OCI-LY7 (cell line): ENCODE measurements around the gene UBE2J1. TPM values are rescaled to one million over a fixed set of nuclear protein-coding genes. Genes with fewer than 3 reads are reported as not detected.
A peak's percentile ranks its signal among the peaks of the same experiment; 100 is the strongest.

Experiments
- BruUV-seq: library from RNA; stranded (reverse); fragments of 400-500 nt; replicated peaks from 2 replicates; lab custom pipeline; 2021; lab: Mats Ljungman, UMichigan
- CTCF ChIA-PET: fragments of 300-600 bp; sonication (Branson Sonifier 250); formaldehyde crosslinking; loops from one replicate; lab custom pipeline; 2022; ENCODE audit warnings: antibody characterized with exemption; ENCODE audit not compliant: unreplicated experiment; lab: Charles Lee
- POLR2A ChIA-PET: fragments of 300-600 bp; sonication (Branson Sonifier 250); formaldehyde crosslinking; loops from one replicate; lab custom pipeline; 2022; ENCODE audit warnings: antibody characterized with exemption; lab: Charles Lee
- DNase-seq: peaks from one replicate; pipeline ENCODE4 v3.0.0-alpha.2; 2015; ENCODE audit warnings: low spot score
- H2AFZ ChIP-seq: fragments of 200-600 bp; sonication (generic), shearing (Covaris generic); 2 replicates; pipeline ENCODE4 v1.6.1; 2014; ENCODE audit warnings: mild to moderate bottlenecking, antibody characterized with exemption, low read length, moderate library complexity
- H3K27ac ChIP-seq: fragments of 200-600 bp; sonication (generic); 2 replicates; pipeline ENCODE4 v1.5.1; 2014; ENCODE audit warnings: mixed run types, low read depth, mild to moderate bottlenecking, moderate library complexity, low read length, inconsistent platforms; ENCODE audit not compliant: poor library complexity, severe bottlenecking
- H3K36me3 ChIP-seq: fragments of 200-600 bp; sonication (generic); 2 replicates; pipeline ENCODE4 v1.6.1; 2014; ENCODE audit warnings: mild to moderate bottlenecking, antibody characterized with exemption, low read length, moderate library complexity, mixed read lengths; ENCODE audit not compliant: insufficient read depth
- H3K4me1 ChIP-seq: fragments of 200-600 bp; sonication (generic); 2 replicates; pipeline ENCODE4 v1.5.1; 2014; ENCODE audit warnings: mild to moderate bottlenecking, low read length; ENCODE audit not compliant: insufficient read depth, poor library complexity, severe bottlenecking
- H3K4me2 ChIP-seq: fragments of 200-600 bp; sonication (generic); 2 replicates; pipeline ENCODE4 v1.6.1; 2014; ENCODE audit warnings: mild to moderate bottlenecking, low read length
- H3K4me3 ChIP-seq: fragments of 200-600 bp; sonication (generic); 2 replicates; pipeline ENCODE4 v1.5.1; 2014; ENCODE audit warnings: mild to moderate bottlenecking, low read depth, low read length; ENCODE audit not compliant: poor library complexity, severe bottlenecking
- H3K79me2 ChIP-seq: fragments of 200-600 bp; sonication (generic); 2 replicates; pipeline ENCODE4 v1.6.1; 2016; ENCODE audit warnings: low read depth, mild to moderate bottlenecking, low read length, moderate library complexity, mixed read lengths; ENCODE audit not compliant: insufficient read depth
- H3K9me2 ChIP-seq: fragments of 200-600 bp; sonication (generic); 2 replicates; pipeline ENCODE4 v1.6.1; 2016; ENCODE audit warnings: mild to moderate bottlenecking, low read length, mixed read lengths; ENCODE audit not compliant: insufficient read depth
- H3K9me3 ChIP-seq: fragments of 200-600 bp; sonication (generic); 2 replicates; pipeline ENCODE4 v1.6.1; 2014; ENCODE audit warnings: mild to moderate bottlenecking, mixed run types, low read length, mixed read lengths
- H4K20me1 ChIP-seq: fragments of 200-600 bp; sonication (generic); 2 replicates; pipeline ENCODE4 v1.6.1; 2014; ENCODE audit warnings: mild to moderate bottlenecking, antibody characterized with exemption, low read length, moderate library complexity, mixed read lengths; ENCODE audit not compliant: insufficient read depth
- CTCF ChIP-seq: fragments of 200-600 bp; sonication (generic); conservative IDR thresholded peaks from 2 replicates; pipeline ENCODE4 v1.5.1; 2014; ENCODE audit warnings: mild to moderate bottlenecking, antibody characterized with exemption, low read length, moderate library complexity, mixed read lengths
- EZH2phosphoT487 ChIP-seq: fragments of 200-600 bp; sonication (generic); IDR thresholded peaks from 2 replicates; pipeline ENCODE4 v1.6.1; 2018; ENCODE audit warnings: low read depth, borderline replicate concordance, mild to moderate bottlenecking, mixed run types, antibody characterized with exemption, low read length, moderate library complexity, mixed read lengths
- intact Hi-C: fragments of 100-400 bp; cut with micrococcal nuclease; formaldehyde crosslinking; loops from one replicate; pipeline ENCODE4 v1.10.0; 2022; ENCODE audit not compliant: unreplicated experiment
- total RNA-seq, 2 experiments: library from RNA; depleted of rRNA in 1 of 2; stranded (reverse); fragments of >200 nt in 1 of 2; shearing (Covaris generic) in 1 of 2; gene quantifications; 2 replicates each; pipeline ENCODE4 v1.2.3, GENCODE V29; 2014 to 2022

The UBE2J1 gene
- total RNA-seq, 2 experiments from 2014 or later = 117 to 243 TPM

DNA sequence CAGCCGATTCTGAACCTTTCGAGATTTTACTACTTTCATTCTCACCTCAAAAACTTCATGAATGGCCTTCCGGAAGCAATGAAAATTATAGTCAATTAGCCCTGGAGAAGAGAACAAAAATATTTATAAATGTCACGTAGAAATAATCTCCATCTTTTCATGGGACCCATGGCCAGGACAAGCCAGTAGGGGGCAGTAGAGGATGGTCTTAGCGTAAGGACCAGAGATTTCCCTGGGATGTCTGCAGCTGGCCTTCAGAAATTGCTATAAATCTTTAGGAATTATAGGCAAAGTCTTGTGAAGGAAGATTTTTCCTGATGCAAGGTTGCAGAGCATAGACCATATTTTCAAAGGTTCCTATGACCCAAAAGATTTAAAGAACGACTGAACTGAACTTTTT lies 15.6 kb upstream of the UBE2J1 start:
- ChIA-PET CTCF (no interaction called here), POLR2A (interaction anchor here (0.5 to 11.1 kb wide), 3 partner anchors 9 to 76 kb away, joined by 5 to 242 read pairs (median 5); partner anchors contain the start of gene UBE2J1)
- peaks cover 85% of the 10 kb centered on the region for H3K4me1 ChIP-seq
- peak; percentile 99 for TF ChIP-seq CTCF
- TF ChIP-seq EZH2phosphoT487 = no peak
- no peaks in the 10 kb centered on the region; the same call in 1 of the 2 replicates for H3K9me3 ChIP-seq
- H2AFZ ChIP-seq = peak overlapping the region; percentile 57; the same call in 1 of the 2 replicates
- H3K36me3 ChIP-seq = peaks cover 4% of the 10 kb centered on the region; the same call in 1 of the 2 replicates
- intact Hi-C loops = loop anchor here (1.0 to 5.0 kb wide), 5 partner anchors 56 to 385 kb away; no protein-coding TSS in a partner anchor
- no peaks in the 10 kb centered on the region for H3K9me2 ChIP-seq
- H3K27ac ChIP-seq = peak overlapping the region; percentile 32
- peak overlapping the region; percentile 62 for H3K4me2 ChIP-seq
- no peaks in the 10 kb centered on the region for H4K20me1 ChIP-seq
- peak overlapping the region; percentile 8 for H3K4me3 ChIP-seq
- DNase-seq = peak; percentile 77
- BruUV-seq = no TSS peak
- no peaks in the 10 kb centered on the region for H3K79me2 ChIP-seq

GRCh38 chr6:89364586-89364985 lies 12.1 kb upstream of the UBE2J1 start:
- Histone ChIP-seq H4K20me1 (no peaks in the 10 kb centered on the region), H2AFZ (no peak overlapping the region; the same call in 1 of the 2 replicates), H3K79me2 (no peaks in the 10 kb centered on the region), H3K9me3 (no peaks in the 10 kb centered on the region; the same call in 1 of the 2 replicates), H3K9me2 (no peaks in the 10 kb centered on the region), H3K36me3 (peaks cover 12% of the 10 kb centered on the region; the same call in 1 of the 2 replicates), H3K4me1 (peaks cover 85% of the 10 kb centered on the region), H3K4me2 (peak overlapping the region; percentile 9), H3K4me3 (no peak overlapping the region), H3K27ac (peak overlapping the region; percentile 24)
- no peak for DNase-seq
- POLR2A ChIA-PET = interaction anchor here (0.6 to 11.1 kb wide), 6 partner anchors 12 to 47 kb away, joined by 3 to 242 read pairs (median 4); partner anchors contain the start of gene UBE2J1
- CTCF ChIA-PET = no interaction called here
- no TSS peak for BruUV-seq
- TF ChIP-seq CTCF (no peak), EZH2phosphoT487 (no peak)
- intact Hi-C loops = no loop called here

DNA sequence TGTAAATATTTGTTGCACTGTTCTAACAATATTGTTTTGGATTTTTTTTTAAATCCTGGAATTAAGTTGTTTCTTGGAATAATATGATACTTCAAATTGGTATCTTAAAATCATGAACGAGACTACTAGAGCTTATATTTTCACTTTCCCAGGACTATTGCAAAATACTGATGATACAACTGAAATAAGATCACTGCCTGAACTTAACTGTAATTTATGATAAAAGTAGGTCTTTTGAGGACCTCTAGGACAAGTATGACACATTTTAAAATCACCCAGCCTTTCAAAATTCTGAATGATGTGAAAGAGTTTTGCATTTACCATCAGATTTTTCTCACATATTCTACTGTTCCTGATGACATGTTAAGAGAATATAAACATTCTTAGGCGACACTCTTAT lies 8.6 kb upstream of the UBE2J1 start:
- Histone ChIP-seq H3K4me2 (peak overlapping the region; percentile 29; the same call in 1 of the 2 replicates), H3K4me1 (peaks cover 83% of the 10 kb centered on the region), H3K9me3 (no peaks in the 10 kb centered on the region; the same call in 1 of the 2 replicates), H3K27ac (peak overlapping the region; percentile 47), H3K36me3 (peaks cover 12% of the 10 kb centered on the region; the same call in 1 of the 2 replicates), H3K9me2 (no peaks in the 10 kb centered on the region), H3K4me3 (no peak overlapping the region), H4K20me1 (no peaks in the 10 kb centered on the region), H3K79me2 (peaks cover 9% of the 10 kb centered on the region; the same call in 1 of the 2 replicates), H2AFZ (peak overlapping the region; percentile 17; the same call in 1 of the 2 replicates)
- ChIA-PET POLR2A (interaction anchor here (0.6 to 11.1 kb wide), 6 partner anchors 9 to 298 kb away, joined by 3 to 242 read pairs (median 4); partner anchors contain the start of gene UBE2J1), CTCF (no interaction called here)
- intact Hi-C loops = no loop called here
- no TSS peak for BruUV-seq
- no peak for DNase-seq
- TF ChIP-seq EZH2phosphoT487 (no peak), CTCF (no peak)
